Subcutaneous abdominal adipose tissue (tissue), 5 donors: ENCODE measurements around the gene CAST.
A peak's percentile ranks its signal among the peaks of the same experiment; 100 is the strongest.

ENCODE experiments used
- H3K27ac ChIP-seq: one replicate; pipeline ENCODE4 v1.7.0; 2013; ENCODE audit warnings: low read depth, mild to moderate bottlenecking, inconsistent platforms, low read length, moderate library complexity
- H3K27me3 ChIP-seq, 5 donors: one replicate each; pipeline ENCODE4 v1.7.0; 2013; ENCODE audit warnings: low read length in 5 of 5, inconsistent platforms in 1 of 5; ENCODE audit not compliant: control insufficient read depth in 5 of 5, insufficient read depth in 4 of 5
- H3K36me3 ChIP-seq, 5 donors: one replicate each; pipeline ENCODE4 v1.7.0; 2013; ENCODE audit warnings: low read length in 5 of 5; ENCODE audit not compliant: control insufficient read depth in 5 of 5, insufficient read depth in 5 of 5
- H3K4me1 ChIP-seq, 5 donors: one replicate each; pipeline ENCODE4 v1.7.0; 2013; ENCODE audit warnings: low read length in 5 of 5, mild to moderate bottlenecking in 3 of 5, moderate library complexity in 1 of 5; ENCODE audit not compliant: control insufficient read depth in 5 of 5, insufficient read depth in 5 of 5
- H3K4me3 ChIP-seq, 5 donors: one replicate each; pipeline ENCODE4 v1.7.0; 2013; ENCODE audit warnings: low read length in 5 of 5, low read depth in 1 of 5
- H3K9ac ChIP-seq, 5 donors: one replicate each; pipeline ENCODE4 v1.7.0; 2013; ENCODE audit warnings: low read length in 5 of 5, mild to moderate bottlenecking in 4 of 5, moderate library complexity in 3 of 5
- H3K9me3 ChIP-seq, 5 donors: one replicate each; pipeline ENCODE4 v1.7.0; 2013; ENCODE audit warnings: low read length in 5 of 5; ENCODE audit not compliant: control insufficient read depth in 5 of 5
- donor health status: healthy.
- donor health status: healthy.
- donor health status: healthy.
- donor health status: healthy.
- donor health status: healthy.

The CAST gene

DNA sequence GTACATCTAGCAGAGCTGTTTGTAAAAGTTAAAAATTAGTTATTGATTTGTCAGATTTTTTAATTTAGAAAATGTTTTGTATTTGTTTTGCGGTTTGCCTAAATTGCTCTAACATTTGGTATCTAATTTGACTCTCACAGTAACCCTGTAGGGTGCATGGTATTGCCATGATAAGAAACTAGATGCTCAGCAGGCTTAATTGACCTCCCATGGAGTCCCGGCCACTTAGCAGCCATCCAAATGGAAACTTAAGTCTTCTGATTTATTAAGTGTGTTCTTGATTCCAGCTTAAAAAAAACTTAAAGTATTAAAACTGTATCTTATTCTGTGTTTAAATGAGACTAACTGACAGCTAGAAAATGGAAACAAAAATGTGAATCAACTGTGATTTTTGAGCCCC, 54.5 kb downstream of the CAST start:
- no peaks in the 10 kb centered on the region for H3K36me3 ChIP-seq
- no peak overlapping the region for H3K9ac ChIP-seq
- H3K27me3 ChIP-seq = no peaks in the 10 kb centered on the region
- H3K27ac ChIP-seq = peak overlapping the region; percentile 82
- H3K4me3 ChIP-seq = no peak overlapping the region
- no peaks in the 10 kb centered on the region for H3K9me3 ChIP-seq
- H3K4me1 ChIP-seq = peaks cover 8 to 59% (median 47%) of the 10 kb centered on the region in 5 donors

DNA sequence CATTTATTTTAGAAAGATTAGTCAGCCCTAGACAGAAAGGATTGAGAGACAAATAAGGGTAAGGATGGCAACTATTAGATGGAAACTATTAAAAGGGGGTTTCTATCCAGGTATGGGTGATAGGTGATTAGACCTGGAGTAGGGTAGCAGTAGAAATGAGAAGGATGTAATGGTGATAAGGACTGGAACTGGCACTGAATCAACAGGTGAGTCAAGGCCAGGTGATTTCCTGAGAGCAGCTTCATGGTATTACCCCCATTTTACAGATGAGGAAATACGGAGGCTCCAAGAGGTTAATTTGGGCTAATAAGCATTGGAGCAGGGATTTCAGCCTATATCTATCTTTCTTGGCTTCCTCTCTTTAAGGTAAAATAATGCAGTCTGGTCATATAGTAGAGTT, 55.7 kb downstream of the CAST start:
- no peak overlapping the region for H3K27ac ChIP-seq
- H3K4me1 ChIP-seq = peaks cover 8 to 52% (median 39%) of the 10 kb centered on the region in 5 donors
- no peaks in the 10 kb centered on the region for H3K27me3 ChIP-seq
- no peaks in the 10 kb centered on the region for H3K9me3 ChIP-seq
- peaks cover 0 to 6% (median 2%) of the 10 kb centered on the region in 5 donors for H3K36me3 ChIP-seq
- H3K9ac ChIP-seq = no peak overlapping the region
- no peak overlapping the region for H3K4me3 ChIP-seq

DNA sequence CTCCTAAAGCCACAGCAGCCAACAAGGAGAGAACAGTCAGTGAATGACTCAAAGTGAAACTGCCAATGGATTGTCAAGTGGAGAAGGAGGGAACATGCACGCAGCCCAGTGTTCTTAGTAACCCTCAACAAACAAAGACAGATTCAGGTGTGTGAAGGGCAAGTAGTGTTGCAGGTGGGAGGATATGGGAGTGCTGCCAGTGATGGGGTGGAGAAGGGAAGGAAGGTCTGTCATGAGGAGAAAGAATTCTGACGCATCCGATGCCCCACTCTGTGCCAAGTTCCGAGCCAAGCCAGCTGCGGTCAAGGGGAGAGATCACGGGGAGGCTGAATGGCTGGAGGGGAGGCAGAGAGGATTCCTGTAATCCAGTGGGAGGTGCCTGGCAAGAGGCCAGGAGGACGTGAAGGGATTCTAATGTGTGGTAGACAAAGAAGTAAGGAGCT, 56.5 kb downstream of the CAST start:
- Histone ChIP-seq H3K27me3 (no peaks in the 10 kb centered on the region), H3K27ac (peak overlapping the region; percentile 9), H3K9ac (no peak overlapping the region), H3K4me3 (no peak overlapping the region), H3K9me3 (no peaks in the 10 kb centered on the region), H3K36me3 (peaks cover 0 to 6% (median 3%) of the 10 kb centered on the region in 5 donors), H3K4me1 (peaks cover 8 to 45% (median 36%) of the 10 kb centered on the region in 5 donors)

DNA sequence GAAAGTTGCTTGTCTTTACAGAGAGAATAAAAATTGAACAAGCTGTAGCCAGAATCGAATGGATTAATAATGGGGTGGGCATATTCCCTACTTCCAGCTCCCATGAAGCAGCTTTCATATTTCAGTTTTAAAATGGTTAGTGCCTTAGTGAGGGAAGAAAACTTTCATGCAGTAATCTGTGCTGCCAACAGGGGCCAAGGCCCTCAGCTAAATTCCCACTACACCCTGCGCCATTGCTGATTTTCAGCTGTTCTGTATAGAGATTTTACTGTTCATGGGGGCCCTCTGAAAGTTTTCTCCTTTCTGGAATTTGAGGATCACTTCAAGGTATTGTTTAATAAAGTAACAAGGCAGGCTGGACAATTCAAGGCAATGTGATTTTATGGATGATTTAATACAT, 58.2 kb downstream of the CAST start:
- H3K9me3 ChIP-seq = no peaks in the 10 kb centered on the region
- no peak overlapping the region for H3K4me3 ChIP-seq
- H3K4me1 ChIP-seq = peaks cover 5 to 40% (median 30%) of the 10 kb centered on the region in 5 donors
- no peaks in the 10 kb centered on the region for H3K27me3 ChIP-seq
- peak overlapping the region; percentile 45 for H3K27ac ChIP-seq
- no peak overlapping the region for H3K9ac ChIP-seq
- H3K36me3 ChIP-seq = peaks cover 2 to 10% (median 5%) of the 10 kb centered on the region in 5 donors

DNA sequence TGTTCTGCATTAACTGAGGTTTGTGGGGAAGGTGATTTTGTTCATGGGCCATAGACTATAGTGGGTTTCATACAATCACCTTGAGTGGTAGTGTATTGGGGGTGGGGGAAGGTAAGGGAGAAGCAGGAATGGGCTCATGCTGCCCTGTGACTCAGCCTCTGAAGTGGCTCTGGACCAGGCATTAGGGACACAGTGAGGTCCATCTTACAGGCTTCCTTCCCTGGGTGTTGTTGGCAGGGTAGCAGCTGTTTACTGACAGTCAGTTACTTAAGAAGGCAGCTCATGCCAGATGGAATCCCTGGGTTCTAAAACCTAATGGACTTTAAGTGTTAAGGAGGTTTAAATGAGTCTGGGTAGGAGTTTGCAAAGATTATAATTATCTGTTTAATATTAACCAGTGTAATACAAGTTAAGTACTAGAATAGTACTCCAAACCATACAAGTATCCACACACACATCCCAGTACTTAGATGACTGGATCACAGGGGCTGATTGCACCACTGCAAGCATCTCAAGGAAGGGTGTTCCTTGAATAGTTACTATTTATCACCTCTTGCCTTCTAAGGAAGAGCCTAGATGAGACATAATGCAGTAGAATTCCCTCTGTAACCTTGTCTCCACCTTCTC, 59.3 kb downstream of the CAST start:
- Histone ChIP-seq H3K27me3 (no peaks in the 10 kb centered on the region), H3K9me3 (no peaks in the 10 kb centered on the region), H3K36me3 (peaks cover 2 to 11% (median 5%) of the 10 kb centered on the region in 5 donors), H3K27ac (peak overlapping the region; percentile 45), H3K4me1 (peaks cover 5 to 40% (median 30%) of the 10 kb centered on the region in 5 donors), H3K9ac (peak overlapping the region in 1 of 5 donors; percentile 41), H3K4me3 (no peak overlapping the region)

DNA sequence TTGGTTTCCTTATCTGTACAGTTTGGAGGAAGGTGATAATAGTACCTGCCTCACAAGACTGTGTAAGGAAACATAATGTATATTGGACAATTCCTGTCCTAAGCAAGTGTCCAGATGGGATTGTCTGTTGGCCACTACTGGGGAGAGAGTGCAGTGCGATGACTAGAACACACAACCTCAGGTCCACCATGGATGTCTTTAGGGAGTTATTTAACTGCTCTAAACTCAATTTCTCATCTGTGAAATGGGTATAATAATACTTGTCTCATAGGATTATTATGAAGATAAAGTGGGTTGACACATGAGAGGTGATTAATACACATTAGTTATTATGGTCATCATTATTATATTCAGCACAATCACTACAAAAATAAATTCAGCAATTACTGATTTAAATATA, 63.1 kb downstream of the CAST start:
- H3K4me3 ChIP-seq = no peak overlapping the region
- peak overlapping the region; percentile 20 for H3K27ac ChIP-seq
- H3K9me3 ChIP-seq = no peaks in the 10 kb centered on the region
- peaks cover 3 to 31% (median 20%) of the 10 kb centered on the region in 5 donors for H3K4me1 ChIP-seq
- H3K36me3 ChIP-seq = peaks cover 18 to 33% (median 22%) of the 10 kb centered on the region in 5 donors
- H3K9ac ChIP-seq = peak overlapping the region in 1 of 5 donors; percentile 25
- no peaks in the 10 kb centered on the region for H3K27me3 ChIP-seq

DNA sequence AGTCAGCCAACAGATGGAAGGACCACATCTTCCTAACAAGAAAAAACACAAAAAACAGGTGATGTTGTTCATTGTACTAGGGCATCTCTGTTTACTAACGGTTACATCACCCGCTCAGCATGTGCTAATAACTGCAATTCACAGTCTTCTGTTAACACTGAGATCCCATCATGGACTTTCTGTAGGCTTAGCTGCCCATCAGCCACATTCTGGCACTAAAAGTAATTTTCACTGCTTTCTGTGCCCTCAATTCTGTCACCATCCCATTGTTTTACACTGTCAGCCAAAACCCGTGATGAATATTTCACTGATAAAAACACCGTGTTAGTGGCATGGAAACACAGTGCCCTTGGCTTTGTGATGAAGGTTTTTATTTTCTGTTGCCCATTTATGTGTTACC, 64.6 kb downstream of the CAST start:
- H3K4me3 ChIP-seq = no peak overlapping the region
- no peaks in the 10 kb centered on the region for H3K9me3 ChIP-seq
- H3K36me3 ChIP-seq = peaks cover 26 to 41% (median 31%) of the 10 kb centered on the region in 5 donors
- H3K4me1 ChIP-seq = peaks cover 0 to 22% (median 8%) of the 10 kb centered on the region in 5 donors
- no peaks in the 10 kb centered on the region for H3K27me3 ChIP-seq
- no peak overlapping the region for H3K9ac ChIP-seq
- H3K27ac ChIP-seq = no peak overlapping the region

DNA sequence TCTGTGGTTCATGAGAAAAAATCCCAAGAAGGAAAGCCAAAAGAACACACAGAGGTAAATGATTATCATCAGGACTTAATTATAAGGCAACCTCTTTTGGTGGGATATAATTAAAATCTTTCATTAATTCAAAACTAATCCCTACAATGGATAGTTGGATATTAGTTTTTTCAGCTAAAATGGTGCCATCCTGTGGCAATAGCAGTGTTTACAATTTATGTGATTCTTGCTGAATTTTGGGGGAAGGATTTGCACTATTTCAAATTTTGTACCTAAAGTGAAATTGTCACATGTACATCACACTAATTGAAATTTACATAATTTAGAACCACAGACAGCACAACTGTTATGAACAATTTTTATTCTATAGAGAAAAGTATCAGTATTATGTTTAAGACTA, 67.0 kb downstream of the CAST start:
- peak overlapping the region; percentile 64 for H3K27ac ChIP-seq
- peaks cover 25 to 41% (median 32%) of the 10 kb centered on the region in 5 donors for H3K36me3 ChIP-seq
- H3K9me3 ChIP-seq = no peaks in the 10 kb centered on the region
- peaks cover 0 to 15% (median 6%) of the 10 kb centered on the region in 5 donors for H3K4me1 ChIP-seq
- no peak overlapping the region for H3K4me3 ChIP-seq
- no peaks in the 10 kb centered on the region for H3K27me3 ChIP-seq
- peak overlapping the region in 1 of 5 donors; percentile 26 for H3K9ac ChIP-seq

DNA sequence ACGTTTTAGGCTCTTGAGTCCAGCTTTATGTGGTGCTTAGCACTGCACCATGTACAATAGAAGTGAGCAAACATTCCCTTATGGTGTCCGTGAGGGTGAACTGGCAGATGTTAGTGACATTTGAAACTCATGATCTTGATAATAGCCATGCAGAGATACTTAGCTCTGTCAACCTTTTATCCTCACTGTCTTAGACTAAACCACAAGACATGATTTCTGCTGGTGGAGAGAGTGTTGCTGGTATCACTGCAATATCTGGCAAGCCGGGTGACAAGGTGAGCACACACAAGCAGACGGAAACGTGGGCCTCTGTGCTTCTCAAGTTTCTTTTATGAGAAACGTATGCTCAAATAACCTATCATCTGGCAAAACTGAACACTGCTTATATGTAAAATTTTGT, 68.4 kb downstream of the CAST start:
- Histone ChIP-seq H3K9me3 (no peaks in the 10 kb centered on the region), H3K4me1 (peaks cover 0 to 2% (median 0%) of the 10 kb centered on the region in 5 donors), H3K4me3 (no peak overlapping the region), H3K27ac (no peak overlapping the region), H3K36me3 (peaks cover 23 to 46% (median 35%) of the 10 kb centered on the region in 5 donors), H3K27me3 (no peaks in the 10 kb centered on the region), H3K9ac (no peak overlapping the region)

DNA sequence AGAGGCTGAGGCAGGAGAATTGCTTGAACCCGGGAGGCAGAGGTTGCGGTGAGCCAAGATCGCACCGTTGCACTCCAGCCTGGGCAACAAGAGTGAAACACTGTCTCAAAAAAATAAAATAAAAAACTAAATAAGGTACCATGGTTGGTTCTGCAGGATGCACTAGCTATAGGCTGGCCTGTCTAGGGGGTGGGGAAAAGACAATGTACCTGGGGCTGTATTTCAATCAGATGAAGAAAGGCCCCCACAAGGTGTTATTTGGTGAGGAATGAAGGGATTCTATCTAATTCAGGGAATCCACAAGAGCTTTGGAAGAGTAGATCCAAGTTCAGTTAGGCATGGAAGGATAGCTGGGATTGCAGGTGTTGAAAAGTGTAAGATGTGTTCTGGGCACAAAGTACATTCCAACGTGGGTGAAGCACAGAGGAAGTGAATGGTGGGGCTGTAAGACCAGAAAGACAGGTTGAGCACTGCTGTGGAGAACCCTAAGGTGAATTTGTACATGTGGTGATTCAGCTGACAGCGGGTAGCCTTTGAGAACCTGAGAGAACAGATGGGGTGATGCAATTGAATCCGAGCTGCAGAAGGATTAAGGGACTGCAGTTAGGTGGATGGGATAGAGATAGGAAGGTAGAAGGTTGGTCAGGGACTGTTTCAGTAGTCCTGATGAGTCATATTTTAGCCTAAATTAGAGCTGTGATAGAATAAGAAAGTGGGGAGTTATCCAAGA, 71.8 kb downstream of the CAST start:
- H3K27ac ChIP-seq = no peak overlapping the region
- H3K4me3 ChIP-seq = no peak overlapping the region
- H3K4me1 ChIP-seq = no peaks in the 10 kb centered on the region
- H3K9me3 ChIP-seq = no peaks in the 10 kb centered on the region
- H3K27me3 ChIP-seq = no peaks in the 10 kb centered on the region
- H3K9ac ChIP-seq = no peak overlapping the region
- H3K36me3 ChIP-seq = peaks cover 34 to 61% (median 46%) of the 10 kb centered on the region in 5 donors
